B cell (primary cell): ENCODE data around the gene HIBCH. TPM values are rescaled to one million over a fixed set of nuclear protein-coding genes. Genes with fewer than 3 reads are reported as not detected.

Experiments used
- ATAC-seq: fragments of 200-7000 bp; cut with Tn5 transposase; one replicate; pipeline ENCODE4 v1.10.0; 2021; ENCODE audit warnings: low read depth, mild to moderate bottlenecking, moderate number of reproducible peaks, moderate library complexity
- CTCF ChIA-PET: fragments of 350-600 bp; sonication (Branson Sonifier 250); formaldehyde crosslinking; loops from one replicate; lab custom pipeline; 2021; ENCODE audit warnings: antibody characterized with exemption, inconsistent platforms; lab: Charles Lee
- POLR2A ChIA-PET: fragments of 350-600 bp; sonication (Branson Sonifier 250); formaldehyde crosslinking; loops from one replicate; lab custom pipeline; 2021; ENCODE audit warnings: antibody characterized with exemption; lab: Charles Lee
- DNase-seq: peaks from one replicate; pipeline ENCODE4 v3.0.0; 2013
- H2AFZ ChIP-seq: 2 replicates; pipeline ENCODE4 v1.6.1; 2012; ENCODE audit warnings: mild to moderate bottlenecking, low read depth, low read length; ENCODE audit not compliant: insufficient read depth, poor library complexity, severe bottlenecking
- H3K27ac ChIP-seq, 2 donors: 1 replicate in 1 of 2; 2 replicates in 1 of 2; pipeline ENCODE4 v1.5.1; 2012 to 2013; ENCODE audit warnings: low read length in 2 of 2, mild to moderate bottlenecking in 2 of 2, moderate library complexity in 1 of 2
- H3K27me3 ChIP-seq, 4 experiments: fragments of 200-600 bp in 1 of 4; sonication (generic) in 1 of 4; replicated peaks in 1 of 4; 1 replicate in 2 of 4; 2 replicates in 2 of 4; pipeline versions ENCODE4 v1.6.1 to v1.7.0; 2013 to 2016; ENCODE audit warnings: low read length in 3 of 4, mild to moderate bottlenecking in 2 of 4, mixed read lengths in 1 of 4, moderate library complexity in 1 of 4; ENCODE audit not compliant: insufficient read depth in 4 of 4, control insufficient read depth in 3 of 4; ENCODE audit errors: control extremely low read depth in 1 of 4
- H3K36me3 ChIP-seq, 2 experiments: replicated peaks in 1 of 2; 1 replicate in 1 of 2; 2 replicates in 1 of 2; pipeline versions ENCODE4 v1.6.1 to v1.7.1; 2013; ENCODE audit warnings: low read length in 1 of 2; ENCODE audit not compliant: insufficient read depth in 2 of 2, control insufficient read depth in 1 of 2; ENCODE audit errors: control extremely low read depth in 1 of 2, extremely low read depth in 1 of 2
- H3K4me1 ChIP-seq, 2 donors: fragments of 200-600 bp in 1 of 2; sonication (generic) in 1 of 2; 1 replicate in 1 of 2; 2 replicates in 1 of 2; pipeline versions ENCODE4 v1.5.1 to v1.6.1; 2013 to 2017; ENCODE audit warnings: low read length in 2 of 2; ENCODE audit not compliant: control insufficient read depth in 2 of 2, insufficient read depth in 2 of 2
- H3K4me2 ChIP-seq: replicated peaks from 2 replicates; pipeline ENCODE3; 2012; ENCODE audit warnings: mild to moderate bottlenecking, low read depth, low read length; ENCODE audit not compliant: poor library complexity, severe bottlenecking
- H3K4me3 ChIP-seq, 5 experiments: fragments of 200-600 bp in 1 of 5; sonication (generic) in 1 of 5; 1 replicate in 3 of 5; 2 replicates in 2 of 5; pipeline versions ENCODE4 v1.5.1 to v1.7.0; 2011 to 2016; ENCODE audit warnings: low read length in 4 of 5, mild to moderate bottlenecking in 4 of 5, low read depth in 2 of 5, control low read depth in 1 of 5, moderate library complexity in 1 of 5; ENCODE audit not compliant: insufficient read depth in 1 of 5; ENCODE audit errors: control extremely low read depth in 1 of 5, extremely low read depth in 1 of 5
- H3K79me2 ChIP-seq: fragments of 200-600 bp; sonication (generic); one replicate; pipeline ENCODE4 v1.6.0; 2016; ENCODE audit warnings: low read length; ENCODE audit not compliant: control insufficient read depth, insufficient read depth
- H3K9ac ChIP-seq: fragments of 200-600 bp; sonication (generic); 2 replicates; pipeline ENCODE4 v1.6.1; 2017; ENCODE audit warnings: mild to moderate bottlenecking, low read length, moderate library complexity
- H3K9me3 ChIP-seq, 3 donors: one replicate each; pipeline versions ENCODE4 v1.6.1 to v1.7.1; 2013; ENCODE audit warnings: low read length in 2 of 3; ENCODE audit not compliant: control insufficient read depth in 2 of 3, insufficient read depth in 1 of 3; ENCODE audit errors: control extremely low read depth in 1 of 3
- H4K20me1 ChIP-seq: 2 replicates; pipeline ENCODE4 v1.6.0; 2012; ENCODE audit warnings: mild to moderate bottlenecking, low read length; ENCODE audit not compliant: insufficient read depth, control insufficient read depth, poor library complexity, severe bottlenecking
- H3K27ac Mint-ChIP-seq: one replicate; pipeline ENCODE4 v1.8.0; 2021; ENCODE audit warnings: mixed read lengths
- H3K27me3 Mint-ChIP-seq: one replicate; pipeline ENCODE4 v1.8.0; 2021; ENCODE audit warnings: mixed read lengths
- H3K4me1 Mint-ChIP-seq: one replicate; pipeline ENCODE4 v1.8.0; 2021; ENCODE audit warnings: mixed read lengths
- H3K4me3 Mint-ChIP-seq: one replicate; pipeline ENCODE4 v1.8.0; 2021; ENCODE audit warnings: mixed read lengths
- H3K9me3 Mint-ChIP-seq: one replicate; pipeline ENCODE4 v1.8.0; 2022; ENCODE audit warnings: mixed read lengths; ENCODE audit not compliant: insufficient read depth
- CTCF ChIP-seq: fragments of 200-600 bp; IDR thresholded peaks from one replicate; pipeline ENCODE4 v1.8.0; 2022; ENCODE audit warnings: antibody characterized with exemption, mild to moderate bottlenecking
- EZH2 ChIP-seq: IDR thresholded peaks from 2 replicates; pipeline ENCODE4 v1.6.1; 2012; ENCODE audit warnings: borderline replicate concordance, low read depth, mild to moderate bottlenecking, moderate library complexity, low read length; ENCODE audit not compliant: insufficient read depth, poor library complexity, severe bottlenecking
- WGBS: methylation state at CpG from one replicate; pipeline ENCODE4 v1.1.5; 2013; ENCODE audit warnings: missing lambda C conversion rate; ENCODE audit not compliant: insufficient coverage; 5-methylcytosine and 5-hydroxymethylcytosine counted together
- intact Hi-C: fragments of 100-400 bp; cut with micrococcal nuclease; formaldehyde crosslinking; loops from one replicate; pipeline ENCODE4 v1.10.0; 2022
- polyA plus RNA-seq: library from polyadenylated mRNA; depleted of rRNA; stranded (reverse); fragments of >200 nt; gene quantifications from 2 replicates; pipeline ENCODE4 v1.2.3, GENCODE V29; 2012
- total RNA-seq, 2 donors: library from RNA; stranded (reverse); fragments of 120-200 nt in 1 of 2; gene quantifications; 1 replicate in 1 of 2; 2 replicates in 1 of 2; pipeline versions ENCODE4 v1.2.3 to v1.2.4, GENCODE V29; 2013 to 2022

Gene HIBCH
- total and polyA plus RNA-seq, 2 donors (not counting 1 experiment from before 2014, with no cell fraction given), result 5.6 to 30.2 TPM

GRCh38 chr2:190354003-190354690 is 34.5 kb upstream of the HIBCH start:
- no peak for ATAC-seq
- Histone ChIP-seq H4K20me1 (no peaks in the 10 kb centered on the region), H3K36me3 (no peaks in the 10 kb centered on the region), H3K9ac (no peak overlapping the region), H3K4me3 (no peak overlapping the region), H3K27ac (no peak overlapping the region), H3K79me2 (no peaks in the 10 kb centered on the region), H2AFZ (no peak overlapping the region), H3K27me3 (no peaks in the 10 kb centered on the region), H3K4me1 (no peaks in the 10 kb centered on the region), H3K9me3 (no peaks in the 10 kb centered on the region), H3K4me2 (no peak overlapping the region)
- ChIA-PET CTCF (interaction anchor here (0.7 to 1.2 kb wide), 3 partner anchors 12 to 63 kb away, joined by 3 read pairs; no protein-coding TSS in a partner anchor), POLR2A (no interaction called here)
- intact Hi-C loops, result no loop called here
- H3K4me1 Mint-ChIP-seq, result peaks cover 2% of the 10 kb centered on the region
- no peak overlapping the region for H3K4me3 Mint-ChIP-seq
- no peaks in the 10 kb centered on the region for H3K9me3 Mint-ChIP-seq
- 88% methylated on average over 5 of the region's 12 CpGs for WGBS
- TF ChIP-seq CTCF, result no peak
- TF ChIP-seq EZH2, result no peak
- H3K27me3 Mint-ChIP-seq, result no peaks in the 10 kb centered on the region
- no peak overlapping the region for H3K27ac Mint-ChIP-seq
- DNase-seq, result no peak

GRCh38 chr2:190353537-190353899 is 33.9 kb upstream of the HIBCH start:
- no peak overlapping the region for H3K4me3 ChIP-seq
- no peaks in the 10 kb centered on the region for H3K27me3 ChIP-seq
- POLR2A ChIA-PET, result no interaction called here
- intact Hi-C loops, result no loop called here
- H4K20me1 ChIP-seq, result no peaks in the 10 kb centered on the region
- no peaks in the 10 kb centered on the region for H3K9me3 ChIP-seq
- no peak overlapping the region for H3K27ac ChIP-seq
- Mint-ChIP-seq H3K27me3 (no peaks in the 10 kb centered on the region), H3K4me3 (no peak overlapping the region), H3K4me1 (no peaks in the 10 kb centered on the region), H3K9me3 (no peaks in the 10 kb centered on the region), H3K27ac (no peak overlapping the region)
- H3K9ac ChIP-seq, result no peak overlapping the region
- H3K36me3 ChIP-seq, result no peaks in the 10 kb centered on the region
- ATAC-seq (no peak), DNase-seq (no peak)
- no peak overlapping the region for H3K4me2 ChIP-seq
- no peak for TF ChIP-seq CTCF
- TF ChIP-seq EZH2, result no peak
- H2AFZ ChIP-seq, result no peak overlapping the region
- no peaks in the 10 kb centered on the region for H3K79me2 ChIP-seq
- CTCF ChIA-PET, result no interaction called here
- no peaks in the 10 kb centered on the region for H3K4me1 ChIP-seq
